ENCODE results near the gene ACRBP.
A peak's percentile ranks its signal among the peaks of the same experiment; 100 is the strongest.

ACRBP gene

DNA sequence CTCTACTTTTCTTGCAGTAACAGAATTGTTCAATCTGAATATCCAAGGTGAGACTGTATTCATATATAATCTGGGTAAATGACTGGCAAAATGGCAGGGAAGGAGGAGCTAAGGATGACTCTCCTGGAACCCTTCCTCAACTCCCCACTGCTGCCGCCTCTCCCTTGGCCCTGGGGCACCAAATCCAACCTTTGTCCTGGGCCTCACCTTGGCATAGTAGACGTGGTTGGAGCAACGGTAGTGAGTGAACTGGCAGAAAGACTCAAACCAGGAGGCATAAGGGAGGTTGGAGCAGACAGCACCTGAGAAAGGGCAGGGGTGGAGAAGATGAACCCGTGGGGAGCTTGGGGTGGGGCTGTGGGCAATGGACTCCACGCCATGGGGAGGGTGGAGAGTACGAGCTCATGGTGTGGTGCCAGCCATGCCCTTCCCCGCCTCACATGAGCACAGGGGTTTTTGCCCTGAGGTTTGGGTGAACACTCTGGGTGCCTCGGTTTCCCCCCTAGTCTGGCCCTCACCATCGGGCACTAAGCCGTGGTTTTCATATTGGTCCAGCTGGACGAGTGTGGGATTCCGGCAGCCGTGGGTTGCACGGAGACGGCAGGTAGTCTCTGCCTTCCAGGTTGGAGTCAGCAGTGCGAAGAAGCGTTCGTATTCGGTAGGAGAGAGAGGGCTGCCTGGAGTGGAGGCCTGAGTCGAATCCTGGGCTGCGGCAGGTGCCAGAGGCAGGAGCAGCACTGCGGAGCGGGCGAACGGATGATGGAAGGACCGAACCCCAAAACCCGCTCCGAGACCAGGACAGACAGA is 753 bp downstream of the ACRBP start:
- no peak for DNase-seq

- DNase-seq = no peak
These were observed 2.3 kb downstream of the ACRBP start for GRCh38 chr12:6644903-6645302.

DNA sequence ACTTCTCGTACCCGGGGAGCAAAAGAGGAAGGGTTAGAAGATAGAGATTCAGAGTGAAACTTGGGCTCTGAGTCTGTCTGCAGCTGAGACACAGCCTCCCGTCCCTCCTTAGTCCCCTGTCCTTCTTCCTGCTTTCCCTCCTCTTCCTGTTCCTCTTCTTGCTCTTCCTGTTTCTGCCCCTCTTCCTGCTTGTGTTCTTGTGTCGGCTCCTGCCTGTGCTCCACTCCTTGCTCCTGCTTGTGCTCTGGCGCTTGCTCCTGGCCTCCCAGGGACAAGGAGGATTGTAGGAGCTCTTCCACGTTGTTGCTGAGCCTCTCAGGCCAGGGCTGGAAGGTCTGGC is 3.0 kb downstream of the ACRBP start:
- no peak for DNase-seq

GRCh38 chr12:6643569-6644256 is 3.5 kb downstream of the ACRBP start:
- DNase-seq = no peak

DNA sequence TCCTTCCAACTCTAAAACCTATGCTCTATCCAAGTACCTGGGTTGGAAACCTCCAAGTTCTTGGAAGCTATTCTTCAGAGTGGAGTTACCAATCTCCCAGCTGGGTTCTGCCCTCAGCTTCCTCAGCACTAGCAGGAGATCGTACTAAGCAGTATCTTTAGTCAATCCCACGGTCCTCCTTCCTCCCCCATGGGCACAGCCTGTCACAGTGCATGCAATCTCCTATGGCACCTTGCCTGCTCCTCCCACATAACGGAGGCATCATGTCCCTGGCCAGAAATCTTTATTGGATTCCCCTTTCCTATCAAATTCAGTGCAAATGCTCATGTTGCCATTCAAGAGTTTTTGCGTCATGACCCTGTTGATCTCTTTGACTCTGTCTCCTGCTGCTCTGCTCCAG is 6.1 kb downstream of the ACRBP start:
- no peak for DNase-seq

DNA sequence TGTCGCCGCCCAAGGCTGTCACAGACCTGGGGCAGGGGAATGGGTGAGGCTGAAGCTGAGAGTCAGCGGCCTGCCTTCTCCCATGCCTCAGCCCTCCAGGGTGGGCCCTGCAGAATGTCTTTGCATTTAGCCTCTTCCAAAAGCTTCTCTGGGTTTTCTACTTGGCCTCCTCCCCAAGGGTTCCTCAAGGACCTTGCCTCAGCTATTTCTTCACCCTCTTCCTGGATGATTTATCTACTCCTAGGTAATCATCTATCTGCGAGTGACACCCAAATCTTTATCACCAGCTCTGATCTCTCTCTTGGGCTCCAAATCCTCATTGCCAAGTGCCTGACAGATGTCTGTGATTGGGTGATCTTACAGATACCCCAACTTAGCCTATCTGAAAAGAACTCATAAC is 6.7 kb downstream of the ACRBP start:
- DNase-seq = no peak

DNA sequence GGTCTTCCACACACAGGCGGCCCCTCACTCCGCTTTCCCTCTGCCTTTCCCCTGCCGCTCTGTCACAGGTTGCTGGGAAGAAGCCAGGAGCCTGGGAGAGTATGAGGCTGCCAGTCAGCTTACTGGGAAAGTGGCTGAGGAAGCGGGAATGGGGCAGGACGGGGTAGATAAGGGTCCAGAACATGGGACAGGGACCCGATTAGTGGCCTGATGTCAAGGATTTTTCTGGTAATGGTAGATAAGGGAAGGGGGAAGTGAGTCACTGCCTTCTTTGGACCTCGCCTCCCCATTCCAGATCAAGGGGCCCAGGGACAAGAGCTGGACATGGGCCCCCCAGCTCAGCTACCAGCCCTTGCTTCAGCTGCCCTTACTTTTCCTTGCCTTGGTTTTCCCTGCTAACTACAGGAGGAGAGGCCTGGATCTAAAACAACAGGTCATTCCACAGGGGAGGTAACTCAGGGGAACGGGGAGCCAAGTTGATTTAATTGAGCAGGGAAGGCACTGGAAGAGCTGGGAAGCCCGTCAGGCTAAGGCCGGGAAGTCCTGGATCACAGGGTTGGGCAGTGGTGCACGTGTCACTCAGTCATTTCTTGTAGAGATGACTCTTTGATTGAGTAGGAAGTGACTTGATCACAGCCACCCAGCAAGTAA is 8.0 kb downstream of the ACRBP start:
- no peak for DNase-seq

DNA sequence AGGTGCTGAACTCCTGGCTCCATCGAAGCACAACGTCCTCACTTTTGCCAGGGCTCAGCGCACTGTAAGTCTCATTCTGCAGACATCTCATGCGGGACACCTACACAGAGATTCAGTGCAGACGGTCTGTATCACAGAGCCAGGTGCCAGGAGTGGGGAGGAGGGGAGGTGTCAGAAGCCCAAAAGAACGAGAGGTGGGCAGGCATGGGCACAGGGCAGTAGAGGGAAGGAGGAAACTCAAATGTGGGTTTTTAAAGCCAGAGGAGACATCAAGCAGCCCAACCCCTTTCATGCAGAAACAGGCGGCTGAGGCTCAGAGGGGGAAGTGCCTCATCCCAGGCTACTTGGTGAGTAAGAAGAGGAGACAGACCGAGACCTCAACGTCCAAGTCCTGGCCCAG is 8.9 kb downstream of the ACRBP start:
- no peak for DNase-seq

GRCh38 chr12:6635856-6636531 is 11.2 kb downstream of the ACRBP start, which contains the start of gene LPAR5:
Gene LPAR5 (minus strand): TSS chr12:6635959. CDS start chr12:6621248, 14,711 bp downstream.
- DNase-seq = no peak

DNA sequence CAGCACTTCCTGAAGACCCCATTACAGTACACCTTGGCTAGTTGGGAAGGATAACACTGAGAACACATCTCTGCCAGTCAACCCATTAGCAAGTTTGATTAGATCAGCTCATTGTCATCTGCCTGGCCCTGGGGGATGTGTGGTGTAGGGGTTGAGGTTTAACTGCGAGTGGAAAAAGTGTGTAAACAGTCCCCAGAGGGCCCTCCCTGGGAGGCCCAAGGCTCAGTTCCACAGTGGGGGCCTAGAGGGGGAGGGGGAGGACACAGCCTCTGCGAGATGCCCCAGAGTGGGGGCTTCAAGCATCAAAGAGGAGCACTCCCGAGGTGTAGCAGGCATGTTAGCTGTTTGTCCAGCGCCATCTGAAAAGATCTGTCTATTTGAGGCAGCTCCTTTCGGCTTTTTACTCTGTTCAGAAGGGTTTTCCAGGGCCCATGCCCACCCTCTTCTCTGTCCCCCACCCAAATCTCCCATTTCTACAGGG is 11.8 kb downstream of the ACRBP start:
- no peak for DNase-seq

DNA sequence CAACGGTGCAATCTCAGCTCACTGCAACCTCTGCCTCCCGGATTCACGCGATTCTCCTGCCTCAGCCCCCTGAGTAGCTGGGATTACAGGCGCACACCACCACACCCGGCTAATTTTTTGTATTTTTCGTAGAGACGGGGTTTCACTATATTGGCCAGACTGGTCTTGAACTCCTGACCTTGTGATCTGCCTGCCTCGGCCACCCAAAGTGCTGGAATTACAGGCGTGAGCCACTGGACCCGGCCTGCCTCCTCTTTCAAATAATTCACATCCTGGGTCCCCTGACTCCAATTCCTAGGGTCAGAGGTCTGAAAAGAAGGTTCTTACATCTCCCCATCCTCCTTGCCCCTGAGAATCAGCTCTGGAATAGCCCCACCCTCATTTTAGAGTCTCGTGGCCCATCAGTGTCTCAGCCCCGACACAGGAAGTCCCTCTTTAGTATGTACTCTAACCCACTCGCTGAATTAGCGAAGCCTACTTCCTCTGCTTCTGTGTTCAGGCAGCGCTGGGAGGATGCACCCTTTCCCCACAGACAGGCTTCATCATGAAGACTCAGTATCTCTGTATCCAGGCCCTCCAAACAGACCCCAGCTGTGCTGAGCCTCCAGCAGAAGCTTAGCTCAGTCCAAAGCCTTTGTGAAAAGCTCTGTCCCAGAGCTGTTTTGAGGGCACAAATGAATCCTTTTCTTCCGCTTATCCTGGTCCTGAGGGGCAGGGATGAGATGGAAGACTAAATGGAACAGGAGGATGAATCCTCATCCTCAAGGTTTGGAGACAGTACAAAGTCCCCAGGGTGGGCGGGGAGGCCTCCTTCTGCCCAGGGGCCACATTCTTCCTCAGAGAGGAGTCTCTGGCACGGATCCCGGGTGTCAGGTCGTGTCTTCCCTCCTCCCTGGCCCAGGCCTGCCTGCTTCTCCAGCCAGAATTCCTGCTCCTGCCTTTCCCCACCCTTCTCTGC is 14.9 kb downstream of the ACRBP start:
- DNase-seq = peak; percentile 87

DNA sequence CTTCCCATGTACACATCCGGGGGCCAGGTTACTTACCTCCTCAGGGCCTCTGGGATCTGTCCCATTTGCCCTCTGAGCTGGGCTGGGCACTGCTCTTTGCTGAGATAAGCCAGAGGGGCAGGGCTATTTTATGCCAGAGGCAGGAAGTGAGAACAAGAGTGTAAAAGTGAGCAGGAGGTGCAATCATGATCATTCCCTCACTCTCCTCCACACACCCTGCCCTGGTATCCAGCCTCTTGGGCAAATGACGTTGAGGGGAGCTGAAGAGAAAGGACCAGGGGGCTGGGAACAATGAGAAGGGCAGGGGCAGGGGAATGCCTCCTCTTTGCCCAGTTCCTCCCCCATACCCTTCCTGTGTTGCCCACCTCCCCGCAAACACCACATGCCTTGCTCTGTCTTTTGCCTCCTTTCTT is 15.7 kb downstream of the ACRBP start:
- DNase-seq = no peak

DNA sequence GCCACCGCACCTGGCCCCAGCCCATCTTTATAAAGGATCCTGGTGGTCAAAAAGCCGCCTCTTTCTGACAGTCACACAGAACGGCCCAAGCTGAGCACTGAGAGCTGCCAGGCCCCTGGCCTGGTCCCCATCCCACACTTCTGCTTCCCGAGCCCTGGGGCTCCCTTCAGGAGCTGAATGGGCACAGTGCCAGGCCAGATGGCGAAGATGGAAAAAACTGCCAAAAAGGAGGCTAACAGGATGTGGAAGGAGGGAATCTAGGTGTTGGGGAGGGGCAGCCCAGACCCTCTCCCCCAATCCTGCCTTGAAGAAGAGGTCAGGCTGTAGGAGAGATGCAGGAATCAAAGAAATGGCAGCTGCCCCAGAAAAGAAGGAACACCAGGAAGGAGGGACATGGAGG is 16.5 kb downstream of the ACRBP start:
- DNase-seq = peak; percentile 100

- DNase-seq = no peak
These were observed 19.6 kb downstream of the ACRBP start for GRCh38 chr12:6627616-6628015.

- DNase-seq = no peak
These were observed 20.5 kb downstream of the ACRBP start for GRCh38 chr12:6626654-6627283.

DNA sequence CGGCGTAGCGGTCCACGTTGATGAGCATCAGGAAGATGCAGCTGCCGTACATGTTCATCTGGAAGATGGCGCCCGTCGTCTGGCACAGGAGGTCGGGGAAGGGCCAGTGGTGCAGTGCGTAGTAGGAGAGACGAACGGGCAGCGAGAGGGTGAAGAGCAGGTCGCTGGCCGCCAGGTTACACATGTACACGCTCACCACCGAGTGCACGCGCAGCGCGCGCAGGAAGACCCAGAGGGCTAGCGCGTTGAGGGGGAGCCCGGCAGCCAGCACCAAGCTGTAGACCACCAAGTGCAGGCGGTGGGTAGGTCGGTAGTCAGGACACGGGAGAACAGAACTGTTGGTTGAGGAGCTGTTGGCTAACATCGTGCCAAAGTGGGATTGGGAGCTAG is 26.4 kb downstream of the ACRBP start:
- DNase-seq = no peak

- no peak for DNase-seq
These were observed 26.9 kb downstream of the ACRBP start for GRCh38 chr12:6620137-6620884.

DNA sequence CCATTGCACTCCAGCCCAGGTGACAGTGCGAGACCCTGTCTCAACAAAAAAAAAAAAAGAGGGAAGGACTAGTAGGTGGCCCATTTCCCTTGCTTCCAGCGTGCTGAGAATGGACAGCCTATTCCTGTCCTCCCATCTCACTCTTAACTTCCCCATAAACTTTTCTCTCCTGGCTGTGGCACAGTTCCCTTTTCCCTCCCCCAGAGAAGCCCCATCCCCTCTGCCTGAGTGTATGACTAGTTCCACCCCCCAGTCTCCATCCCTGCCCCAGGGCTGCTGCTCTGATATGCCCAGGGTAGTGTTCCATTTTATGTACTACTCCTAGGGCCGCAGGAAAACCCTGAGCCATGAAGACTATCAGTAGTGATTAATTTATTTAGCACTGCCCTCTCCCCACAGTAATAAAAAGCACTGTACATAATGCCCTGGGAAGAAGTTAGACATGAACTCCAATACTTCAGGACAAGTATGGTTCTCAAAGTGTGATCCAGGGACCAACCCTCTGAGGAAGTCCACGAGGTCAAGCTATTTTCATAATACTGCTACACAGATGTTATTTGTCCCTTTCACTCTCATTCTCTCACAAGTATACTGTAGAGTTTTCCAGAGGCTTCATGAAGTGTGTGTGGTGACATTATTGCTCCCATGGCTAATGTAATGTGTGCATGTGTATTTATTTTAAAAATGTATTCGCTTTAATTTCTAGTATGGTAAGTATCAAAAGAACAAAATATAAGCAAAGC is 28.6 kb downstream of the ACRBP start:
- DNase-seq = no peak

DNA sequence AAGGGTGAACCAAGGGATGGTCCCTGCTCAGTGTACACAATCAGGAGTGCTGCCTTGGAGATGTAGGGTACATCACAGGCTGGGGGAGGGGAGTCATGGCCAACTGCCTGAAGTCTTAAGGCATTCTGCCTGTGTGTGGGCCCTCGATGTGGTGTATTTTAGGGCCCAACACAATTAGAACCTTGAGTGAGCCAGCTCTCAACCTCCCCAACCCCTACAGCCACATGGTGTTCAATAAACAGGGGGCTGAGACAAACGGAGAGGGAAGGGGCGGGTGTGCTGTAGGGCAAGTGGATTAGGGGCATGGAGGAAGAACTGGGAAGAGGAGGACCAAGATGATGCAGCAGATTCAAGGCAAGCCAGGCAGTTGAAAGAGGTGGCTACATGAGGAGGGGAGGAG is 31.4 kb downstream of the ACRBP start:
- DNase-seq = no peak

DNA sequence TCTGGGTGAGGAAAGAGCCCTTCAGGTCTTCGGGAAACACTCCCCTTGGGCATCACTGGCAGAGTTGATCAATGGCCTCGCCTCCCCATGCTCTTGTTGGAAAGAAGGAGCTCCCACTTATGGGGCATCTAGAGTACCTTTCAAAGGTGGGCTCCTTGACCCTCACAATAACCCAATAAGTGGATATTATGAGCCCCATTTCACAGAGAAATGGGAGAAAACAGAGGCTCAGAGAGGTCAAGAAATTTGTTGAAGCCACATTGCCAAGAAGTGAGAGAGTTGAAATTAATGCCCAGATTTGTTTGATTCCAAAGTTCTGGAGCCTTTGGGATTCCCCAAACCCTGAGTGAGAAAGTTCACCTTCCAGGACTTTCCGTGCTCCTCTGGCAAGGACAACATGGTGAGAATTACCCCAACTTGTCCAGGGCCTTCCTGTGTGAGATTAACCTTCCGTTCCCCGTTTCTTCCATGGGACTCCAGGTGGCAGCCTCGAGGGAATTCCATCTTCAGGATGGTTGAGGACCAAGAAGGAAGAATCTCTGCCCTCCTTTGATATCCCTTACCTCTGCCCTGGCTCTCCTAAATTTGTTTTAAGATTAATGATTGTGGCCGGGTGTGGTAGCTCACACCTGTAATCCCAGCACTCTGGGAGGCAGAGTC is 32.6 kb downstream of the ACRBP start:
- DNase-seq = no peak
